Brain pericyte (primary cell): ENCODE data around the gene GNAQ.
"Not testable (repeated sequence)": the region's sequence is repeated elsewhere in the genome, so short reads cannot be mapped to it uniquely, and the experiment has no call there.

ENCODE experiments used
- DNase-seq: peaks from one replicate; pipeline ENCODE4 v3.0.0-alpha.2; 2012; ENCODE audit warnings: low read depth, low spot score

The GNAQ gene

DNA sequence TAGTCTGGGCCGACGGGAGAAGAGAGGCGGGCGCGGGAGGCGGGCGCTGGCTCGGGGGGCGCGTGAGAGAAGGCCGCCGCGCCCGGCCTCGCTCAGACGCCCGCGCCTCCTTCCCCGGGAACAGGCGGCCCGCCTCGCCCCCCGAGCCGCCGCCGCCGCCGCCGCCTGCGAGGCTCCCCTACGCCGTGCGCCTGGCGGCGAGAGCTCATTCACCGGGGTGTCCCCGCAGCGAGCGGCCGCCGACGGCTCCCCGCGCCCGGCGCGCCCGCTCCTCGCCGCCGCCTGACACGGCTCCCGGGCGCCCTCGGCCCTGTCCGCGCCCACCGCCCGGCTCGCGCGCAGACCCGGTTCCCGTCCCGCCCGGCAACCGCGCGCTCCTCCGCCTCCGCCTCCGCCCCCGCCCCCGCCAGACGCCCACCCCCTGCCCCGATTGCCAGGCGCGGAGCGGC lies at the start of gene GNAQ:
TSS of gene GNAQ (minus strand) at position 368 of the 449 bp plus-strand sequence. CDS start 576 bp downstream, outside the sequence.
- DNase-seq = no peak

- DNase-seq = no peak
These were observed 43.0 kb upstream of the GNAQ start for GRCh38 chr9:78074385-78075291.

GRCh38 chr9:78073722-78074121 lies 42.1 kb upstream of the GNAQ start:
- no peak for DNase-seq

DNA sequence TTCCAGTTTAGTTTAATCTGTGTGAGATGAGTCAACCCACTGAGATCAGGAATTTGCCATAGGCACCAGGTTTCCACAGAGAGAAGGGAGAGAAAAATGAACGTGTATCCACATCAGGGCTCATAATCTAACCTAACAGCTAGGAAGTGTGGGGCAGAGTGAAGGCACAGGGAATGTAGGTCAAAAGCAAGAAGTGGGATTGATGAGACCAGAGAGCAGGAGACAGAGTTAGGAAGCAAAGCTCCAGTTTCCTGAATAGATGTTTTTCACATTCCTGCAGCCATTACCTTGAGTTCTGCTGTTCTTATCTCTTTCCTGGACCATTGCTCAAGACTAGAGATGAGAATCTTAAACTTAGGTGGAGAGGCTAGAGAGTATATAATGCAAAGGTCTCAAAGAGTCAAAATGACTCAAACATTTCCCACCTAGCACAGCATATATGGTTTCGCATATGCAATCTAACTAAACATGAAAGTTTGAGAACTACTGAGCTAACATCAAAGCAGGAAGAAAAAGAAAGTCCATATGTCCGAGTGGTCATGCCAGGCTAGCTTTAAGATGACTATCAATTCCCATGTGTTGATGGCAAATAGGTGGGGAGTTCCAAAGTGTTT lies 41.1 kb upstream of the GNAQ start:
- no peak for DNase-seq

DNA sequence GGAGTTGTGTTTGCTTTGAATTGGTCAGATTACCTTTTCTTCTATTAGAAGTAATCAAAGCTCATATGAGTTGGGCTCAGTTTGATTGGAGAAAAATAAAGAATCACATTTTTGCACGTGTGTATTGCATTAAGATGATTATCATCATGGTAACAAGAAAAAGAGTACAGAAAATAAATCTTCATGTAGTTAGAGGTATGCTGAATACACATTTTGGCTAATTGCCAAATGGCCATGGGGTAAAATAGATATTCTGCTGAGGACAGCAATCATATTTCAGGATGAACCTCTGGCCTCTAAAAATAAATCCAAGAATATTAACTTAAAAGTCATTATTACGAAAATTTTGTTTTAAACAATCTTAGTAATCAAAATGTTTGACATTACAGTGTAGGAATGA lies 38.9 kb upstream of the GNAQ start:
- DNase-seq = no peak

GRCh38 chr9:78064075-78064474 lies 32.5 kb upstream of the GNAQ start:
- no peak for DNase-seq

DNA sequence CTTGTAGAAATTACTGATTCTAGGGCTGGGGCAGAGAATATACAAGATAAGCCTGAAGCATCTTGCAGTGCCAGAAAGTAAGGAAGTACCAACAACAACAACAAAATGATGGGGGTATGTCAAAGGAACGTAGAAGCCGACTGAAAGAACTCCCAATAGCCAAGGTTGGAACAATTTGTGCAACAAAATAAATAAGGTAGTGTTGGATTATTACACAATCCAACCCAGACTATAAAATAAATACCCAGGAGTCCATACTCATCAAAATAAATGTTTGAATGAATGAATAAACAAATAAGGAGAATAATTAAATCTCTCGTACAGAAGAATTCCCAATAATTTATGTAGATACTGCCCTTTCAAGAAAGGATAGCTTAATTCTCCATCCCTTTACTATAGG lies 31.1 kb upstream of the GNAQ start:
- no peak for DNase-seq

GRCh38 chr9:78054218-78054617 lies 22.6 kb upstream of the GNAQ start:
- not testable (repeated sequence) for DNase-seq

DNA sequence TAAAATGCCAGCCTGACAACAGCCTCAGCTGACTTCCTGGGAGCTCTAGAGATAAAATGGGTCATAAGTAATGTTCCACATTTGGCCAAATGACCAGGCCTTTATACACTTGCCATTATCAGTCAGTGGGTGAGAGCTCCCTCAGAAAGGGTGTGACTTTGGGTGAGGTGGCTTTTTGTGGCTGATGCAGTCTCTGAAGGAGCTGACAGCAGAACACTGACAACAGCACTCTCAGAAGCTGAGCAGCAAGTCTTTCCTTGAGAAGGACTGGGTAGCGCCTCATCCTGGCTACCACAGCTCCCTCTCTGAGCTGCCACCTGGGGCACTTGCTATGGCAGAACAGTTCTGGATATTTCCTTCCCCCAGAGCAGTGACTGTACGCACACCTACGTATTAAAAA lies 22.0 kb upstream of the GNAQ start:
- DNase-seq = no peak

DNA sequence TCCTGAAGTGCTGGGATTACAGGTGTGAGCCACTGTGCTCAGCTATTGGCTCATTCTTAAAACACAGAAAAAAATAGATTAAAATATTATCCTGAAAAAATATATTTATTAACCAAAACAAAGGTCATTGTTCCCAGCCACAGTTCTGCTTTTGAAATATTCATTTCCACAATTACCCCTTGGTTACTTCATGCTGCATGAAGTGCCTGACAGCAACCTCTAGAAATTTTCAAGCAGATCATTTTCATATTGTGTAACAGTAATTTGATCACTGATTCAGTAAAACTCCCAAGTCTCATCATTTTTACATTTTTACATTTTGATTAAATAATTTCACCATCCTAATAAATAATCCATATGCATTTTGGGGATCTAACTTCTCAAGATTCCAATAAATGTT lies 18.8 kb upstream of the GNAQ start:
- no peak for DNase-seq

DNA sequence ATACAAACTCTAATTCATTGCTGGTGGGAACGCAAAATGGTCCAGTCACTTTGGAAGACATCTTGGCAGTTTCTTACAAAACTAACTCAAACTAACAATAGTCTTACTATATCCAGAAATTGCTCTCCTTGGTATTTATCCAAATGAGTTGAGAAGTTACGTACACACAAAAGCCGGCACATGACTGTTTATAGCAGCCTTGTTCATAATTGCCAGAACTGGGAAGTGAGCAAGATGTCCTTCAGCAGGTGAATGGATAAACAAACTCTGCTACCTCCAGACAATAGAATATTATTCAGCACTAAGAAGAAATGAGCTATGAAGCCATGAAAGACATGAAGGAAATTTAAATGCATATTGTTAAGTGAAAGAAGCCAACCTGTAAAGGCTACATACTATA lies 17.9 kb upstream of the GNAQ start:
- no peak for DNase-seq

- no peak for DNase-seq
These were observed 15.5 kb upstream of the GNAQ start for GRCh38 chr9:78047106-78047505.

DNA sequence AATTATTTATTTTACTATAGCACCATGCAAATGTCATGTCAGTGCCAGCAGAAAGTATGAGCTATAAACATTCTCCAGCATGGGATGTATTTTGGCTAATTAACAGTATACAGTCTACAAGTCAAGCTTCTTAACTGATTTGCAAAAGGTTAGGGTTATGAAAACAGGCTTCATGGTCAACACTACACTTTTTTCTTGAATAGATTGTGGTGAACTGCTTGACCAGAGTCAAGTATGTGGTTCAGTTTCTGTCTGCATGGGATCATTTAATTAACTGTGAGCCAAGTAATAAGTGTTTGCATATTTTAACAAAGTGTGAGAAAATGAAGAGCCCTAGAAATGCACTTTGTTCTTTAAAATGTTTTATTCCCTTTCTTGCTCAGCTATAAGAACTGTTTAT lies 14.5 kb upstream of the GNAQ start:
- no peak for DNase-seq

DNA sequence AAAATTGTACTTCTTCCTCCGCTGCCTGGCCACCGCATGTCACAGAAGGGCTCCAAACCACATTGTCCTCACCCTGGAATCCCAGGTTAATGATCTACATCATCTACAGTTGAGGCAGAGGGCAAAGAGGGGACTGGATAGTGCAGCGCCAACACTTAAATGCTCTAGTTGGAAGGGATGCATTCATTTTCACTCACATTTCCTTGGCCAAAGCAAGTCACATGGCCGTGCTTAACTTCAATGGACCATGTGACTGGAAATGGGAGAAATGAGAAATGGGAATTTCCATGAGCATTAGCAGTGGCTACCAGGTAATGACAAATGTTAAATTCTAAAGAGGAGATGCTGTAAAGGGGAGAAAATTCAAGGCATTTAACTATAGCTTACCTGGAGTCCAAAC lies 13.3 kb upstream of the GNAQ start:
- no peak for DNase-seq

GRCh38 chr9:78044189-78044588 lies 12.6 kb upstream of the GNAQ start:
- no peak for DNase-seq

GRCh38 chr9:78041971-78042370 lies 10.4 kb upstream of the GNAQ start:
- DNase-seq = no peak

DNA sequence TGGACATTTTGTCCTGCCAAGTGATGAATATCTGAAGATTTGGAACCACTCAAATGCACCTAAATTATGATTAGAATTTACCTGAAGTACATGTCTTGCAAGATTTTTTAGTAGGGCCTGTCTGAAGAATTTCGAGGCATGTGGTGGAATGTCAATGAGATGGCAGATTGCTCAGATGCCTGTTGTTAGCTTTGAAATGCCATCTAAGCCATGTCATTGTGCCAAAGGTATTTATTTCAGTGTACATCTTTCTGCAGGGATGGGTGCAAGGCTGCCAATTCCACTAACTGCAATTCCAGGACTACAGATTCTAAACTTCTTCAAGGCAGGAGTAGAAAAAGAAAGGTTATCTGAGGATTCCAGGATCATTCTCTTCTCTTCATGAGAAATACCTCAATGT lies 9.1 kb upstream of the GNAQ start:
- DNase-seq = no peak

DNA sequence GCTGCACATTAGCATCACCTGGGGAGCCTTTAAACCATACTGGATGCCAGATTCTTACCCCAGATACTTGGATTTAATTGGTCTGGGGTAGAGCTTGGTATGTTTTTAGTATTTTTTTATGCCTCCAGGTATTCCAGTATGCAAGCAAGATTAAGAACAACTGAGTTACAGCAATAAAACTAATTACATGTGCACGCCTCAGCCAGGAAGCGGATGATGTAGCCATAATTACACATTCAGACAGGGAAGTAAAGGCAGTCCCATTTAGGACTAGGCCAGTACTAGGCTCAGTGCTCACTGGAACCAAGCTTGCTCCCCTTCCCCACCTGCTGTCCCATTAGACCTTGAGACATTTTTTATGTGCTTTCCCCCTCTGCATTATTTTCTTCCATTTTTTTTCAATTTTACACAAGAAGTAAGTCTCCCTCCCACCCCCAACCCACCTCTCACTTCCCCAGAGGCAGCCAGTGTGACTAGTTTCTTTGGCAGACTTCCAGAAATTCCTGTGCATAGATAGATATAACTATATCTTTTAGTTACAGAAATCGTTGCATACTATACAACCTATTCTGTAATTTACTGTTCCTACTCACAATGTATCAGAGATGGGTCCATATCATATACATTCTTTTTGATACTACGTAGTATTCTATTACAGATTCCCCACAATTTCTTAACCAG lies 7.1 kb upstream of the GNAQ start:
- DNase-seq = no peak

DNA sequence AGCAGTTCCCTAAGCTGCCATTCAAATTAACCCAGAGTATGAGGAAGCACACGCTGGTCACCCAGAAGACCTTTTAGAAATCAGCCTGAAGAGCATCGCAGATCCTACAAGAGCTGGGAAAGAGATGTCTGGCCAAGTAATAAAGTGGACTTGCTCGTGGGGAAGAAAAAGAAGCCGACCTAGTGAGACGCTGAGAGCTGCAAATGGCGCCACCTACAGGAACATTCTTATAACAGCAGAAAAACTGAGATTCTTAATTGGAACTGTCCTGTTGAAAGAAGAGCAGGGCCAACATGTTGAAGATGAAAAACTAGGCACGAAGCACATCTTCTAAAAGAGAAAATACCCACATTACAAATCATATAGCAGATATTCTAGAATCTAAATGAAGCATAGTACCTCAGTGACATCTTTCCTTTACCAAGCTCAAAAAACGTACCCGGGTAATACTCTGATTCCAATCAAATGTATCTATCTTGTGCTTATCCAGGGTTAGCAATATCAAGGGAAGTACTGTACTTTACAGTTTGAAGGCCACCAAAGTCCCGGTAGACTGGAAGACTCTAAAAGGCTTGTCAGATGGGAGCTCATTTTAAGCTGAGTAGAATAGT lies 3.9 kb upstream of the GNAQ start:
- no peak for DNase-seq

DNA sequence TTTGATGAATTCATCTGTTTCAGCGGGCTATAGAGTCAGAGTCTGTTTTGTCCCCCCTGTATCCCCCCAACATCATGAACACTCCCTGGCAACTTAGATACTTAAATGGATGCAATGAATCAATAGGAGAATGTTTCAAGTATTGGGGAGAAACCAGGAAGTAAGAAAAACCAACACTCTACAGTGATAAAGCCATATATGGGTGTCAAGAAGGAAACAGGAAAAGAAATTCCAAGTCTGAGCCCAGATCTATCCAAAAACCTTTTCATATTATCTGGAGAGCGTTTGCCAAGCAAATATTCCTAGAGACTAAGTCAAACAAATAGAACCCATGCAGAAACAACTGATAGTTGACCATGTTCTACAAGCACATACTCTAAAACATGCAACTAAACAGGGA lies 2.3 kb upstream of the GNAQ start:
- no peak for DNase-seq

DNA sequence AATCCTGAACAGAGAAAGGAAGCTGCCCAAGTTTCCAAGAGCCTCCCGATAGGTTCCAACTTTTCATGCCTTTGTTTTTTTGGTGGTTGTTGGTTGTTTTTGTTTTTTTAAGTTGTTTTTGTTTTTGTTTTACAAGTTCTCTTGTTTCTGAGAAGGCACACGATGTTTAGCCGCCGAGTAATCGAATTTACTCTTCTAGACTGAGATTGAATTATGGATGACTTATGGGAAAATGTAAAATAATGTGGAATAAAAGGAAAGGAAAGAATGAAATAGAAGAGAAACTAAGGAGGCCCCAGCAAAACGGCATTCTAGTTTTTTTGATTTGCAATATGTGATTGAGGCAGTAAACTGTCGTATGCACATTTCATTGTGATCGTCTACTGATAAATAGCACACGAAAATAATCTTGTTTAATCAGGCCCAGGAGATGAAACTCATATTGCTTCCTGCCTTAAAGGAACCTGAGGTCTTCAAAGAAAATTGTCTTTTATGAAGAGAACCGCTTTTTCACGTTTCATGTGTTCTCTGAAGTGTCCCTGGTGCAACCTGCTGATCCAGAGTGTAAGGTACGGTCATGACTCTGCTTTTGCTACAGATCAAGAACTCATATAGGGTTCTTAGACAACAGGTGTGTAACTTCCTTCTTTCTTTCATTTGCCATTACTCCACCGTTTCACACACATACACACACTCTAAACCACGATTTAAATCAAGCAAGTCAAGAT lies 1.3 kb upstream of the GNAQ start:
- no peak for DNase-seq
